Heart left ventricle (tissue), 16 donors: ENCODE measurements around the gene FNDC3B. TPM values are rescaled to one million over a fixed set of nuclear protein-coding genes. Genes with fewer than 3 reads are reported as not detected.

Experiments used
- ATAC-seq, 4 donors: fragments of 200-7000 bp; cut with Tn5 transposase; one replicate each; pipeline ENCODE4 v1.9.1; 2020 to 2022; ENCODE audit warnings: moderate library complexity in 4 of 4, mild to moderate bottlenecking in 3 of 4, moderate number of reproducible peaks in 1 of 4
- DNase-seq, 5 donors: peaks; one replicate each; pipeline ENCODE4 v3.0.0-alpha.2; 2020
- H3K27ac ChIP-seq, 12 donors: fragments of 200-600 bp; sonication (generic) in 4 of 12; one replicate each; pipeline versions ENCODE4 v1.5.0 to v1.8.0; 2016 to 2022; ENCODE audit warnings: mild to moderate bottlenecking in 2 of 12
- H3K27me3 ChIP-seq, 9 donors: fragments of 200-600 bp; sonication (generic) in 2 of 9; one replicate each; pipeline versions ENCODE4 v1.5.1 to v1.8.0; 2016 to 2022; ENCODE audit warnings: mild to moderate bottlenecking in 3 of 9
- H3K36me3 ChIP-seq, 9 donors: fragments of 200-600 bp; sonication (generic) in 2 of 9; one replicate each; pipeline versions ENCODE4 v1.5.0 to v1.8.0; 2018 to 2022; ENCODE audit warnings: mild to moderate bottlenecking in 2 of 9
- H3K4me1 ChIP-seq, 12 donors: fragments of 200-600 bp; sonication (generic) in 4 of 12; one replicate each; pipeline versions ENCODE4 v1.5.0 to v1.8.0; 2016 to 2022; ENCODE audit warnings: mild to moderate bottlenecking in 3 of 12
- H3K4me3 ChIP-seq, 12 donors: fragments of 200-600 bp; sonication (generic) in 4 of 12; one replicate each; pipeline versions ENCODE4 v1.5.0 to v1.8.0; 2017 to 2022; ENCODE audit warnings: mild to moderate bottlenecking in 9 of 12, moderate library complexity in 4 of 12
- H3K9me3 ChIP-seq, 12 donors: fragments of 200-600 bp; sonication (generic) in 4 of 12; one replicate each; pipeline versions ENCODE4 v1.5.0 to v1.8.0; 2016 to 2022; ENCODE audit warnings: mild to moderate bottlenecking in 1 of 12
- POLR2A ChIP-seq, 2 donors: fragments of 450-650 bp; IDR thresholded peaks; one replicate each; pipeline ENCODE4 v1.6.1; 2017; ENCODE audit warnings: antibody characterized with exemption in 2 of 2, mild to moderate bottlenecking in 2 of 2, moderate library complexity in 2 of 2
- WGBS, 4 donors: extraction: QIAGEN DNeasy Blood & Tissue Kit in 2 of 4; methylation state at CpG; one replicate each; pipeline versions ENCODE4 v1.1.5 to v1.1.7; 2013 to 2018; 5-methylcytosine and 5-hydroxymethylcytosine counted together
- intact Hi-C, 10 donors: fragments of 100-400 bp; cut with DNase I; formaldehyde crosslinking; loops; one replicate each; pipeline versions ENCODE4 v1.11.1 to v1.14.2; 2022
- polyA plus RNA-seq, 2 donors: library from polyadenylated mRNA; stranded (reverse); fragments of 200-250 nt; gene quantifications; one replicate each; pipeline ENCODE4 v1.2.3, GENCODE V29; 2013
- total RNA-seq, 9 donors: library from RNA; depleted of rRNA in 2 of 9; stranded (reverse); fragments of >200 nt in 2 of 9; fragmentation: NEBNext Ultra II Directional in 3 of 9; extraction: Animal tissue kit (Norgen Biotek cat#: 25700) in 3 of 9; gene quantifications; one replicate each; pipeline versions ENCODE4 v1.1.0 to v1.2.4, GENCODE V29; 2016 to 2023
- TF ChIP-seq, protein P1 (sequence below), 12 donors: fragments of 200-600 bp; sonication (generic) in 4 of 12; IDR thresholded peaks; one replicate each; pipeline versions ENCODE4 v1.5.0 to v1.8.0; 2018 to 2022; ENCODE audit warnings: antibody characterized with exemption in 12 of 12, mild to moderate bottlenecking in 5 of 12
- donor health status: ischemic (EF 13 %, LVEDD 7.1; RV severe dilation, severe dysfunction).
- donor health status: healthy with polysubstance abuse.
- donor health status: DM: no; HTN: yes; CAD: no.
- donor health status: DM: no; HTN: no; CAD: no.
- donor health status: ischemic (EF 25% LVEDD 6.9; RV normal size, moderate dysfunction).
- donor health status: ischemic (EF 25% LVEDD 5.7; RV mildly dilated, moderate dysfunction).
- donor health status: healthy.
- donor health status: DM: yes; HTN: yes; CAD: no.
- donor health status: ischemic (EF 35%, LVEDD 5.7; RV mildly dilated, moderate dysfunction).
- donor health status: nonischemic (EF 11% LVEDD 7.7; RV severe dilation, severe dysfunction).
- donor health status: DM: yes; HTN: yes; CAD: no.
- donor health status: PGD.
- donor health status: ischemic (EF 29% LVEDD 5.4; RV normal size, mild dysfunction).
- donor health status: nonischemic (EF 23%, LVEDD 6.1; RV moderate dilation, normal function).

Gene FNDC3B
- total and polyA plus RNA-seq, 11 donors, result 9.4 to 113 (median 68.2) TPM

DNA sequence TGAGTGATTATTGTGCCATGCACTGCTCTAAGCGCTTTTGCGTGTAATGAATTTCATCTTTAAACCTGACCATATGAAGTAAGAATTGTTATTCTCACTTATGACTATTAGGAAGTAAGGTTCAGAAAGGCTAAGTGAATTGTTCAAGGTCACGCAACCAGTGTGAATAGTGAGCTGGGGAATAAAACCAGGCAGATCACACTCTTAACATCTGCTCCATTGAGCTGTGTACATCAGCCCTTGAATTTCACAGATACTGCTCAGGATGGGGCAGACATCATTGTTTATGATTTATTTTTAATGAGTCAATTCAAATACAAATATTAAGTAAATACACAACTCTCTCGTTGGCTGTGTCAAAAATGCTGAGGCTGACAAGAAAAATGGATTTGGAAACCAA lies 184.5 kb downstream of the FNDC3B start:
- Histone ChIP-seq H3K9me3 (no peaks in the 10 kb centered on the region), H3K4me3 (no peak overlapping the region), H3K36me3 (peaks cover 0 to 23% (median 10%) of the 10 kb centered on the region in 9 donors), H3K27me3 (no peaks in the 10 kb centered on the region), H3K4me1 (peaks cover 3 to 58% (median 32%) of the 10 kb centered on the region in 12 donors), H3K27ac (no peak overlapping the region)
- DNase-seq, result no peak
- intact Hi-C loops, result no loop called here
- TF ChIP-seq, protein P1, sequence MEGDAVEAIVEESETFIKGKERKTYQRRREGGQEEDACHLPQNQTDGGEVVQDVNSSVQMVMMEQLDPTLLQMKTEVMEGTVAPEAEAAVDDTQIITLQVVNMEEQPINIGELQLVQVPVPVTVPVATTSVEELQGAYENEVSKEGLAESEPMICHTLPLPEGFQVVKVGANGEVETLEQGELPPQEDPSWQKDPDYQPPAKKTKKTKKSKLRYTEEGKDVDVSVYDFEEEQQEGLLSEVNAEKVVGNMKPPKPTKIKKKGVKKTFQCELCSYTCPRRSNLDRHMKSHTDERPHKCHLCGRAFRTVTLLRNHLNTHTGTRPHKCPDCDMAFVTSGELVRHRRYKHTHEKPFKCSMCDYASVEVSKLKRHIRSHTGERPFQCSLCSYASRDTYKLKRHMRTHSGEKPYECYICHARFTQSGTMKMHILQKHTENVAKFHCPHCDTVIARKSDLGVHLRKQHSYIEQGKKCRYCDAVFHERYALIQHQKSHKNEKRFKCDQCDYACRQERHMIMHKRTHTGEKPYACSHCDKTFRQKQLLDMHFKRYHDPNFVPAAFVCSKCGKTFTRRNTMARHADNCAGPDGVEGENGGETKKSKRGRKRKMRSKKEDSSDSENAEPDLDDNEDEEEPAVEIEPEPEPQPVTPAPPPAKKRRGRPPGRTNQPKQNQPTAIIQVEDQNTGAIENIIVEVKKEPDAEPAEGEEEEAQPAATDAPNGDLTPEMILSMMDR (IDR thresholded peaks at IDR 0.05), result no peak
- TF ChIP-seq POLR2A (IDR thresholded peaks at IDR 0.05), result no peak
- WGBS, 4 donors, result 95 to 97% (median 96%) methylated on average over 4 of the region's 4 CpGs
- ATAC-seq, result no peak

GRCh38 chr3:172224560-172225214 lies 185.3 kb downstream of the FNDC3B start:
- peaks cover 3 to 57% (median 30%) of the 10 kb centered on the region in 12 donors for H3K4me1 ChIP-seq
- intact Hi-C loops, result no loop called here
- ATAC-seq, result peak in 1 of 4 donors; percentile 43
- H3K27ac ChIP-seq, result no peak overlapping the region
- no peaks in the 10 kb centered on the region for H3K9me3 ChIP-seq
- H3K27me3 ChIP-seq, result no peaks in the 10 kb centered on the region
- no peak for TF ChIP-seq POLR2A (IDR thresholded peaks at IDR 0.05)
- TF ChIP-seq, protein P1 (IDR thresholded peaks at IDR 0.05), result no peak
- no peak overlapping the region for H3K4me3 ChIP-seq
- DNase-seq, result no peak
- peaks cover 0 to 25% (median 10%) of the 10 kb centered on the region in 9 donors for H3K36me3 ChIP-seq
- WGBS, 4 donors, result 77 to 85% (median 84%) methylated on average over 7 of the region's 7 CpGs

GRCh38 chr3:172225215-172225707 lies 185.9 kb downstream of the FNDC3B start:
- TF ChIP-seq POLR2A (IDR thresholded peaks at IDR 0.05), result no peak
- TF ChIP-seq, protein P1 (IDR thresholded peaks at IDR 0.05), result no peak
- DNase-seq, result no peak
- WGBS, 4 donors, result 87 to 89% (median 88%) methylated on average over 5 of the region's 5 CpGs
- no peak for ATAC-seq
- H3K36me3 ChIP-seq, result peaks cover 0 to 27% (median 10%) of the 10 kb centered on the region in 9 donors
- H3K27ac ChIP-seq, result no peak overlapping the region
- no peaks in the 10 kb centered on the region for H3K9me3 ChIP-seq
- peaks cover 3 to 54% (median 30%) of the 10 kb centered on the region in 12 donors for H3K4me1 ChIP-seq
- intact Hi-C loops, result no loop called here
- no peak overlapping the region for H3K4me3 ChIP-seq
- H3K27me3 ChIP-seq, result no peaks in the 10 kb centered on the region

DNA sequence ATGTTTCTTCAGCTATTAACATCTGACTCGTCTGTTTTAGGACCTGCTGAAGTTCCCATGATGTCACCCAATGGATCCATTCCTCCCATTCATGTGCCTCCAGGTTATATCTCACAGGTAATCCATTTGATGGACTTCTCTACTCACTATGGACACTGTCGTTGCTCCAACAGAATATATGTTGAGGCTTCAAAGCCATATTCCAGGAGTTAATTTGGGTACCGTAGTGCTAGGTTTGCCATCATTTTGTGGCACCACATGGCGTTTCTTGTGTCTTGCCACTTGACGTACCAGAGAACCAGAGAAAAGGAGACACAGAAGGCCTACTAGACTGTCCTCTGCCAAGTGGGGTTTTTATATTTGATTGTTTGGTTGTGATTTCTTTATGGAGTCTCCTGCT lies 187.5 kb downstream of the FNDC3B start:
- Histone ChIP-seq H3K9me3 (no peaks in the 10 kb centered on the region), H3K27me3 (no peaks in the 10 kb centered on the region), H3K4me3 (no peak overlapping the region), H3K4me1 (peaks cover 0 to 40% (median 23%) of the 10 kb centered on the region in 12 donors), H3K27ac (no peak overlapping the region), H3K36me3 (peaks cover 0 to 27% (median 10%) of the 10 kb centered on the region in 9 donors)
- intact Hi-C loops, result no loop called here
- TF ChIP-seq, protein P1 (IDR thresholded peaks at IDR 0.05), result no peak
- TF ChIP-seq POLR2A (IDR thresholded peaks at IDR 0.05), result no peak
- WGBS, 4 donors, result 97 to 98% (median 98%) methylated on average over 5 of the region's 5 CpGs
- ATAC-seq (no peak), DNase-seq (no peak)
